IPS-18a (cell line): ENCODE results near the gene GDPD3.
"Not testable (repeated sequence)": the region's sequence is repeated elsewhere in the genome, so short reads cannot be mapped to it uniquely, and the experiment has no call there.

ENCODE experiments used
- H3K27ac ChIP-seq: one replicate; pipeline ENCODE4 v1.5.1; 2013; ENCODE audit warnings: low read length
- H3K27me3 ChIP-seq: one replicate; pipeline ENCODE4 v1.6.1; 2013; ENCODE audit warnings: mild to moderate bottlenecking, low read length; ENCODE audit not compliant: control insufficient read depth, insufficient read depth
- H3K36me3 ChIP-seq: one replicate; pipeline ENCODE4 v1.6.1; 2013; ENCODE audit warnings: low read depth, low read length; ENCODE audit not compliant: control insufficient read depth
- H3K4me1 ChIP-seq: one replicate; pipeline ENCODE4 v1.6.1; 2013; ENCODE audit warnings: low read depth, low read length; ENCODE audit not compliant: control insufficient read depth
- H3K4me3 ChIP-seq: one replicate; pipeline ENCODE4 v1.5.1; 2013; ENCODE audit warnings: low read length
- H3K9ac ChIP-seq: one replicate; pipeline ENCODE4 v1.6.1; 2013; ENCODE audit warnings: mild to moderate bottlenecking, low read length, moderate library complexity
- H3K9me3 ChIP-seq: one replicate; pipeline ENCODE4 v1.6.1; 2013; ENCODE audit warnings: low read depth, low read length; ENCODE audit not compliant: control insufficient read depth

Gene GDPD3

GRCh38 chr16:30121741-30122571, 8.6 kb upstream of the GDPD3 start:
- Histone ChIP-seq H3K9ac (peak overlapping the region; percentile 18), H3K27me3 (no peaks in the 10 kb centered on the region), H3K36me3 (peaks cover 1% of the 10 kb centered on the region), H3K4me1 (no peaks in the 10 kb centered on the region), H3K27ac (no peak overlapping the region), H3K9me3 (no peaks in the 10 kb centered on the region), H3K4me3 (peak overlapping the region; percentile 81)

- Histone ChIP-seq H3K27ac (no peak overlapping the region), H3K36me3 (peaks cover 3% of the 10 kb centered on the region), H3K4me3 (no peak overlapping the region), H3K9me3 (no peaks in the 10 kb centered on the region), H3K4me1 (no peaks in the 10 kb centered on the region), H3K27me3 (no peaks in the 10 kb centered on the region), H3K9ac (no peak overlapping the region)
Observed at GRCh38 chr16:30120340-30121105, 7.2 kb upstream of the GDPD3 start.

GRCh38 chr16:30119428-30119827, 6.1 kb upstream of the GDPD3 start:
- Histone ChIP-seq H3K36me3 (peaks cover 3% of the 10 kb centered on the region), H3K4me3 (no peak overlapping the region), H3K4me1 (no peaks in the 10 kb centered on the region), H3K27me3 (no peaks in the 10 kb centered on the region), H3K9me3 (no peaks in the 10 kb centered on the region), H3K27ac (no peak overlapping the region), H3K9ac (no peak overlapping the region)

- H3K27me3 ChIP-seq: no peaks in the 10 kb centered on the region
- H3K27ac ChIP-seq: no peak overlapping the region
- H3K9me3 ChIP-seq: no peaks in the 10 kb centered on the region
- H3K4me1 ChIP-seq: no peaks in the 10 kb centered on the region
- peaks cover 3% of the 10 kb centered on the region for H3K36me3 ChIP-seq
- H3K4me3 ChIP-seq: no peak overlapping the region
- no peak overlapping the region for H3K9ac ChIP-seq
Observed at GRCh38 chr16:30117768-30118167, 4.4 kb upstream of the GDPD3 start.

- H3K4me3 ChIP-seq: no peak overlapping the region
- no peaks in the 10 kb centered on the region for H3K27me3 ChIP-seq
- H3K27ac ChIP-seq: no peak overlapping the region
- H3K9me3 ChIP-seq: no peaks in the 10 kb centered on the region
- H3K36me3 ChIP-seq: peaks cover 3% of the 10 kb centered on the region
- H3K9ac ChIP-seq: no peak overlapping the region
- no peaks in the 10 kb centered on the region for H3K4me1 ChIP-seq
Observed at GRCh38 chr16:30116291-30117207, 3.2 kb upstream of the GDPD3 start.

- no peaks in the 10 kb centered on the region for H3K9me3 ChIP-seq
- H3K27me3 ChIP-seq: no peaks in the 10 kb centered on the region
- H3K9ac ChIP-seq: no peak overlapping the region
- peaks cover 3% of the 10 kb centered on the region for H3K36me3 ChIP-seq
- no peaks in the 10 kb centered on the region for H3K4me1 ChIP-seq
- H3K27ac ChIP-seq: no peak overlapping the region
- H3K4me3 ChIP-seq: no peak overlapping the region
Observed at GRCh38 chr16:30115238-30115637, 1.9 kb upstream of the GDPD3 start.

- H3K4me1 ChIP-seq, H3K9ac ChIP-seq, H3K27me3 ChIP-seq, H3K27ac ChIP-seq, H3K9me3 ChIP-seq, H3K4me3 ChIP-seq, H3K36me3 ChIP-seq: not testable (repeated sequence)
Observed at GRCh38 chr16:30114833-30115232, 1.5 kb upstream of the GDPD3 start.

- Histone ChIP-seq H3K27me3 (no peaks in the 10 kb centered on the region), H3K9ac (no peak overlapping the region), H3K27ac (no peak overlapping the region), H3K4me1 (no peaks in the 10 kb centered on the region), H3K9me3 (no peaks in the 10 kb centered on the region), H3K36me3 (peaks cover 3% of the 10 kb centered on the region), H3K4me3 (no peak overlapping the region)
Observed at GRCh38 chr16:30114411-30114810, 1.1 kb upstream of the GDPD3 start.

- H3K36me3 ChIP-seq: peaks cover 3% of the 10 kb centered on the region
- no peak overlapping the region for H3K9ac ChIP-seq
- H3K4me3 ChIP-seq: no peak overlapping the region
- H3K9me3 ChIP-seq: no peaks in the 10 kb centered on the region
- no peaks in the 10 kb centered on the region for H3K4me1 ChIP-seq
- no peak overlapping the region for H3K27ac ChIP-seq
- H3K27me3 ChIP-seq: no peaks in the 10 kb centered on the region
Observed at GRCh38 chr16:30113711-30114333, 485 bp upstream of the GDPD3 start.

- H3K9me3 ChIP-seq: no peaks in the 10 kb centered on the region
- no peak overlapping the region for H3K27ac ChIP-seq
- H3K36me3 ChIP-seq: peaks cover 5% of the 10 kb centered on the region
- H3K4me3 ChIP-seq: no peak overlapping the region
- no peak overlapping the region for H3K9ac ChIP-seq
- no peaks in the 10 kb centered on the region for H3K27me3 ChIP-seq
- no peaks in the 10 kb centered on the region for H3K4me1 ChIP-seq
Observed at GRCh38 chr16:30112197-30113030, 923 bp downstream of the GDPD3 start.
